Stimulated activated effector memory CD8-positive, alpha-beta T cell treated with anti-CD3 and anti-CD28 coated beads, Interleukin-12 subunit alpha, Interleukin-12 subunit beta, amount 100 ng/mL, for 72 hours (primary cell): ENCODE measurements around the gene SIX2.
"Not testable (repeated sequence)": the region's sequence is repeated elsewhere in the genome, so short reads cannot be mapped to it uniquely, and the experiment has no call there.

ENCODE experiments used
- ATAC-seq: fragments of 150-1000 bp; cut with Tn5 transposase; 2 replicates; pipeline ENCODE4 v1.10.0; 2021
- DNase-seq, 2 donors: peaks; one replicate each; pipeline ENCODE4 v3.0.0; 2021 to 2022; ENCODE audit warnings: low spot score in 2 of 2
- H3K27ac Mint-ChIP-seq: one replicate; pipeline ENCODE4 v1.8.0; 2022; ENCODE audit warnings: mild to moderate bottlenecking, mixed read lengths
- H3K36me3 Mint-ChIP-seq: one replicate; pipeline ENCODE4 v1.8.0; 2022; ENCODE audit warnings: mild to moderate bottlenecking, mixed read lengths
- H3K4me1 Mint-ChIP-seq: one replicate; pipeline ENCODE4 v1.8.0; 2022; ENCODE audit warnings: mixed read lengths
- H3K4me3 Mint-ChIP-seq: one replicate; pipeline ENCODE4 v1.8.0; 2022; ENCODE audit warnings: mild to moderate bottlenecking, mixed read lengths
- H3K9me3 Mint-ChIP-seq: one replicate; pipeline ENCODE4 v1.8.0; 2022; ENCODE audit warnings: mixed read lengths

The SIX2 gene

DNA sequence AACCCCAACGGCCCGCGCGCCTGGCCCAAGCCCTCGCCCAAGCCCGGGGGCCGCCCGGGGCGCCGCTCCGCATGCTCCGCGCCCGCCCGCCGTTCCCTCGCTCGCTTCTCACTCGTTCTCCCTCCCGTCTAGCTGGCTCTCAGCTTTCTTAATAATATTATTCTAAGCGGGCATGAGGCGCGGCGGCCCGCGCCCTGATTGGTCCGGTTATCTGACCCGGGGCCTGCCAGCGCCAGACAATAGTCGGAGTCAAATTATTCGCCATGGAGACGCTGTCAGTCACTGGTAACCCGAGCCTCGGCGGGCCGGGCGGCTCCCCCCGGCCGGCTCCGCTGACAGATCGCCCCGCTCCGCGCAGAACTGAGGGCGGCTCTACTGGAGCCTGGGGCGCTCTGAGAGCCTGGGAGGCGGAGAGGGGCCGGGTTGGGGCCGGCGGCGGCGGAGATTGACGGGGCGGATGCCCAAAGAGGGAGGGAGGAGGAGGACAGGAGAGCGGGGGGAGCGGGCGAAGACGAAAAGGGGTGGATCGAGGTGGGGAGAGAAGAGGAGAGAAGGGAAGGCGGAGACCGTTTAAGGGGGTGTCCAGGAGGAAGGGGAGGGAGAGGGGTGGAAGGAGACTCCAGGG lies at the start of gene SIX2:
SIX2 (minus strand) TSS at position 150 of the 625 bp plus-strand sequence. CDS start 342 bp downstream, outside the sequence.
- peaks cover 18% of the 10 kb centered on the region for H3K4me1 Mint-ChIP-seq
- peak within 1 kb of the TSS; percentile 64 for H3K4me3 Mint-ChIP-seq
- no peaks in the 10 kb centered on the region for H3K9me3 Mint-ChIP-seq
- H3K36me3 Mint-ChIP-seq = no peaks in the 10 kb centered on the region
- no peak within 1 kb of the TSS for H3K27ac Mint-ChIP-seq
- DNase-seq (no peak), ATAC-seq (peak; percentile 4)

GRCh38 chr2:45055162-45055605 lies 45.9 kb upstream of the SIX2 start:
- Mint-ChIP-seq H3K4me3 (no peak overlapping the region), H3K9me3 (no peaks in the 10 kb centered on the region), H3K36me3 (no peaks in the 10 kb centered on the region), H3K27ac (no peak overlapping the region), H3K4me1 (no peaks in the 10 kb centered on the region)
- ATAC-seq (no peak), DNase-seq (no peak)

- H3K4me1 Mint-ChIP-seq = no peaks in the 10 kb centered on the region
- ATAC-seq = no peak
These were observed 44.7 kb upstream of the SIX2 start for GRCh38 chr2:45053966-45054365.

GRCh38 chr2:45052388-45052928 lies 43.2 kb upstream of the SIX2 start:
- no peaks in the 10 kb centered on the region for H3K9me3 Mint-ChIP-seq
- H3K4me1 Mint-ChIP-seq = no peaks in the 10 kb centered on the region
- ATAC-seq = no peak
- H3K36me3 Mint-ChIP-seq = no peaks in the 10 kb centered on the region
- no peak overlapping the region for H3K27ac Mint-ChIP-seq
- H3K4me3 Mint-ChIP-seq = no peak overlapping the region
- no peak for DNase-seq

More at GRCh38 chr2:45053966-45054365, 44.7 kb upstream of the SIX2 start:
- no peak overlapping the region for H3K4me3 Mint-ChIP-seq
- H3K27ac Mint-ChIP-seq = no peak overlapping the region
- DNase-seq = no peak
- no peaks in the 10 kb centered on the region for H3K36me3 Mint-ChIP-seq
- H3K9me3 Mint-ChIP-seq = no peaks in the 10 kb centered on the region

- ATAC-seq (no peak), DNase-seq (no peak)
- Mint-ChIP-seq H3K4me1 (no peaks in the 10 kb centered on the region), H3K4me3 (no peak overlapping the region), H3K9me3 (no peaks in the 10 kb centered on the region), H3K36me3 (no peaks in the 10 kb centered on the region), H3K27ac (no peak overlapping the region)
These were observed 40.5 kb upstream of the SIX2 start for GRCh38 chr2:45049569-45050336.

DNA sequence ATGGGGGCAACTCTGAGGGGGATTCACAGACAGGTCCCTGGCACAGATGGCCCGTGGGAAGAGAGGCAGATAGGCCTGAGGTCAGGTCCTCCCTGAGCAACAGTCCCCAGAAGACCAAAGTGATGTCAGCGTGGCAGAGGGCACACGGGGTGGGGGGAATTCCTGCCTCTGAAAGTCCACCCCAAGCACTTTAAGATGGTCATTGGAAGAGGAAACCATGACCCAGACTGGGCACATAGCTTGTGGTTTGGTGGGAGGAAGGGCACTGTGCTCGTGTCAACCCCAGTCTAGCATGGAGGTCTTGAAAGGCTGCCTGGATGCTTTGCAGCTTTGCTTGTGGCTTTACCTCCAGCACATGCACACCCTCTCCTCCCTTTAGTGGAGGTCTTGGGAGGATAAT lies 38.0 kb upstream of the SIX2 start:
- no peaks in the 10 kb centered on the region for H3K36me3 Mint-ChIP-seq
- no peak overlapping the region for H3K27ac Mint-ChIP-seq
- DNase-seq (no peak), ATAC-seq (no peak)
- H3K4me3 Mint-ChIP-seq = no peak overlapping the region
- no peaks in the 10 kb centered on the region for H3K4me1 Mint-ChIP-seq
- H3K9me3 Mint-ChIP-seq = no peaks in the 10 kb centered on the region

DNA sequence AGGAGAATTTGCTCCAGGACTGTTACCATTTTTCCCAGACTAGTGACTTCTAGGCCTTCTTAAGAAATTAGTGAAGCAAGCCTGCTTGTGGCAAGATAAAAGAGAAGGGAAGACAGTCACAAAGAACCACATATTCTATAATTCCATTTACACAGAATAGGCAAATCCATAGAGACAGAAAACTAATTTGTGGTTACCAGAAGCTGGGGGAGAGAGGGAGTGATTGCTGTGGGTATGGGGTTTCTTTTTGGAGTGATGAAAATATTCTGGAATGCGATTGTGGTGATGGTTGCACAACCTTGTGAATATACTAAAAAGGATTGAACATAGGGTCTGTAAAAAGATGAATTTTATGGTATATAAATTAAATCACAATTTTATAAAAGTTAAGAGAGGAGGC lies 37.5 kb upstream of the SIX2 start:
- DNase-seq = no peak
- H3K27ac Mint-ChIP-seq = no peak overlapping the region

DNA sequence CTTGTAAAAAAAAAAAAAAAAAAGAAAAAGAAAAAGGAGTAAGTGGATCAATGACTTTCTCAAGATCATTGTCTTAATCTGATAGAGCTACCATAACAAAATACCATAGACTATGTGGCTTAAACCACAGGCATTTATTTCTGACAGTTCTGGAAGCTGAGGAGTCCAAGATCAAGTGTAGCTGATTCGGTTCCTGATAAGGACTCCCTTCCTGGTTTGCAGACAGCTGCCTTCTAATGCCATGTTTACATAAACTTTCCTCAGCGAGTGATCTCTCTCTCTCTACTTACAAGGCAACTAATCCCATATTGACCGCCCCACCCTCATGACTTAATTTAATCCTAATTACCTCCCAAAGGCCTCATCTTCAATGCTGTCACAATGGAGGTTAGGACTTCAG lies 36.5 kb upstream of the SIX2 start:
- DNase-seq (no peak), ATAC-seq (no peak)
- Mint-ChIP-seq H3K27ac (no peak overlapping the region), H3K4me3 (no peak overlapping the region), H3K36me3 (no peaks in the 10 kb centered on the region), H3K9me3 (no peaks in the 10 kb centered on the region), H3K4me1 (no peaks in the 10 kb centered on the region)

More for the DNA sequence above, 37.5 kb upstream of the SIX2 start:
- Mint-ChIP-seq H3K4me1 (no peaks in the 10 kb centered on the region), H3K9me3 (no peaks in the 10 kb centered on the region), H3K4me3 (no peak overlapping the region), H3K36me3 (no peaks in the 10 kb centered on the region)
- no peak for ATAC-seq

DNA sequence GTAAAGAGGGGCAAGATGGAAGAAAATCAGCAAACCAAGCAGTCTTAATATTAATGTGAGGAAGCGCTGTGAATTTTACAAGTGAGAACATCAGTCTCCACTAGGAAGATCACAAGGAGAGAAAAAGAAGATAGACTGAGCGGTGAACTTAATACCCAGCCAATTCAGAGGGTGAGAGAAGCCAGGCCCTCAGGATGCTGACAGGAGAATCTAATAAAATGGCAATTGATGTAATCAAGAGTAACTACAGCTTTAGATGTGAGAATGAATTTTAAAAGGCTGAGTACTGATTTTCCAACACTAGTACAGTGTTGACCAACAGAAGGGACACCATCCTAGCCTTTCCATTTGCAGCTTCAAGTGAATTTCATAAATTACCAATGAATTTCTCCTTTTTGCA lies 35.7 kb upstream of the SIX2 start:
- no peaks in the 10 kb centered on the region for H3K36me3 Mint-ChIP-seq
- H3K4me3 Mint-ChIP-seq = no peak overlapping the region
- H3K27ac Mint-ChIP-seq = no peak overlapping the region
- H3K4me1 Mint-ChIP-seq = no peaks in the 10 kb centered on the region
- H3K9me3 Mint-ChIP-seq = no peaks in the 10 kb centered on the region
- DNase-seq (no peak), ATAC-seq (no peak)

DNA sequence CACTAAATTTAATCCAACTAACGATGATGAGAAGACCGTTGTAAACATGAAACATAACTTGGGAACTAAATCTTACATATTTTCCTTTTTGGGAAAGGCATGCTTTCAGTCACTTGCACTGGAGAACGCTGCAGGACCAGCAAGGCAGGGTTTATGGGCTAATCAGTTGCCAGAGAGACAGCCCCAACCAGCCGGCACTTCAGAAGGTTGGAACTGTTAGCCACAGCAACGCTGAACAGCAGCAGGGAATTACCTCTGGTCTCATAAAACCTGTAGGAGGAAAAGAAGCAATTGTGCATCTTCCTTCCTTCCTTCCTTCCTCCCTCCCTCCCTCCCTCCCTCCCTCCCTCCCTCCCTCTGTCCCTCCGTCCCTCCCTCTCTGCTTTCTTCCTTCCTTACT lies 33.9 kb upstream of the SIX2 start:
- no peak overlapping the region for H3K27ac Mint-ChIP-seq
- no peak for DNase-seq
- no peaks in the 10 kb centered on the region for H3K36me3 Mint-ChIP-seq
- no peaks in the 10 kb centered on the region for H3K9me3 Mint-ChIP-seq
- H3K4me3 Mint-ChIP-seq = no peak overlapping the region
- no peaks in the 10 kb centered on the region for H3K4me1 Mint-ChIP-seq
- no peak for ATAC-seq

DNA sequence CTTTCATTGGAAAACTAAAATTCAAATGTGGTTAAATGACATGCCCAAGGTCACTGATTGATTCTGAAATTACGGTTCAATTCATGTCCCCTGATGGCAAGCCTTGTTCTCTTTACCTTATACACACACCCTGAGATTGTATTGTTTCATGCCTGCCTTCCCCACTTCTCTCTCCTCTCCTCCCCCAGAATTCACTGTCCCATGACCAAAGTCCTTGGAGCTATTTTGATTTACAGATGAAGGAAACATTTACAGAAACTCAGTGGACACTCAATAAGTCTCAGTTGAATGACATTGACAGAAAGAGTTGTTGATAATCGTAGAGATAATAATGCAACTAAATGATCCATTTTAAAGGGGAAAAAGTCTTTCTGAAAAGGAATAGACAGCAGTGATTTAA lies 33.1 kb upstream of the SIX2 start:
- Mint-ChIP-seq H3K27ac (no peak overlapping the region), H3K9me3 (no peaks in the 10 kb centered on the region)

DNA sequence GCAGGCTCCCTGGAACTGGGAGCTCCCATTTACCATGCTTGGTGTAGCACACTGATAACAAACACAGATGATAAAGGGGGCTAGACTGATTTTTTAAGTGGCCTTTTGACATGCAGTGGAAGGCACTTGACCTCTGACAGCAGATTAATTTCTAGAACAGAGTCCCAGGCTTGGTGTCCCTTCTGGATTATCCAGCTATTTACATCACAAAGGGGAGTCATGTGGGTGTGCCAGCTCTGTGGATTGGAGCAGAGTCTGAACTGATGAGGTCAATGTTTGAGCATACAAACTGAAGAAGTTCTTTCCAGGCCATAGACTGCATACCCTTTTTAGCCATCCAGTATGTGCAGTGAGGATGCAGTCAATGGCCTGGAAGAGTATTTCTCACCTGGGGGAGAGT lies 31.5 kb upstream of the SIX2 start:
- Mint-ChIP-seq H3K36me3 (no peaks in the 10 kb centered on the region), H3K27ac (no peak overlapping the region), H3K4me3 (no peak overlapping the region), H3K9me3 (no peaks in the 10 kb centered on the region), H3K4me1 (no peaks in the 10 kb centered on the region)
- DNase-seq (no peak), ATAC-seq (no peak)

More for the DNA sequence above, 33.1 kb upstream of the SIX2 start:
- H3K36me3 Mint-ChIP-seq = no peaks in the 10 kb centered on the region
- no peak for DNase-seq
- H3K4me3 Mint-ChIP-seq = no peak overlapping the region
- H3K4me1 Mint-ChIP-seq = no peaks in the 10 kb centered on the region
- ATAC-seq = no peak

- not testable (repeated sequence) for H3K27ac Mint-ChIP-seq, H3K9me3 Mint-ChIP-seq, H3K4me3 Mint-ChIP-seq, ATAC-seq, DNase-seq, H3K36me3 Mint-ChIP-seq, H3K4me1 Mint-ChIP-seq
These were observed 30.6 kb upstream of the SIX2 start for GRCh38 chr2:45039804-45040203.

DNA sequence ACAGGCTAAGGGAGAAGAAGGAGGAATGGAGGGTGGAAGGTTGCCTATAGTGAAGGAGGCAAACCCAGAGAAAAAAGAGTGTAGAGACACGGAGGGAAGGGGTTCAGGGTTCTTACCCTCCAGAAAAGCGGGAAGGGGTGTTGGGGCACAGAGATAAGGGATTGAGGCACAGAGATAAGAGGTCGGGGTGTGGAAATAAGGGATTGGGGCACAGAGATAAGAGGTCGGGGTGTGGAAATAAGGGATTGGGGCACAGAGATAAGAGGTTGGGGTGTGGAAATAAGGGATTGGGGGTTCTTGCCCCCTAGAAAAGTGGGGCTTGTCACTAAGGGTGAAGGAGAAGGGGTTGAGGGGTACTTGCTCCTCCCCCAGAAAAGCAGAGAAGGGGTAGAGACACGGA lies 29.6 kb upstream of the SIX2 start:
- not testable (repeated sequence) for ATAC-seq, H3K4me1 Mint-ChIP-seq, H3K36me3 Mint-ChIP-seq, H3K9me3 Mint-ChIP-seq, H3K4me3 Mint-ChIP-seq, H3K27ac Mint-ChIP-seq, DNase-seq

DNA sequence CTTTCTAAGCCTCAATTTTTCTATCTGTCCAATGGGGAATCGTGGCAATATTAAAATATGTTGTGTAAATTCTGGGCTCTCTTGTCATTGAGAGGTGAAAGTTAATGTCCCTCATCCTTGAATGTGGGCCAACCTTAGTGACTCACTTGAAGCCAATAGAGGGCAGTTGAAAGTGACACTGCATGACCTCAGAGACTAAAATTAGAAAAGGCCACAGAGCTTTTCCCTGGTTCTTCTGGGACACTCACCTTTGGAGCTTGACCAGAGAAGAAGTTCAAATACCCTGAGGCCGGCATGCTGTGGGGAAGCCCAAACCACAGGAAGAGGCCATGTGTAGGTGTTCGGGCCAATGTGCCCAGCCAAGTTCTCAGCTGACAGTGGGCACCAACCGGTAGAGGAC lies 24.1 kb upstream of the SIX2 start:
- Mint-ChIP-seq H3K4me1 (no peaks in the 10 kb centered on the region), H3K27ac (no peak overlapping the region), H3K4me3 (no peak overlapping the region), H3K9me3 (no peaks in the 10 kb centered on the region), H3K36me3 (no peaks in the 10 kb centered on the region)
- ATAC-seq (no peak), DNase-seq (no peak)

GRCh38 chr2:45031028-45031427 lies 21.8 kb upstream of the SIX2 start:
- Mint-ChIP-seq H3K4me1 (no peaks in the 10 kb centered on the region), H3K4me3 (no peak overlapping the region), H3K36me3 (no peaks in the 10 kb centered on the region), H3K9me3 (no peaks in the 10 kb centered on the region), H3K27ac (no peak overlapping the region)
- DNase-seq (no peak), ATAC-seq (no peak)
